OCI-LY1 (cell line): ENCODE results near the gene SEC24C.

Source experiments
- H2AFZ ChIP-seq: fragments of 200-600 bp; sonication (generic), shearing (Covaris generic); 2 replicates; pipeline ENCODE4 v1.6.0; 2014; ENCODE audit warnings: antibody characterized with exemption, mild to moderate bottlenecking, low read length
- H3F3A ChIP-seq: fragments of 200-600 bp; sonication (generic), shearing (Covaris generic); 2 replicates; pipeline ENCODE4 v1.6.0; 2014; ENCODE audit warnings: mild to moderate bottlenecking, antibody characterized with exemption, low read length, moderate library complexity; ENCODE audit not compliant: insufficient read depth
- H3K27ac ChIP-seq: fragments of 200-600 bp; sonication (generic); 2 replicates; pipeline ENCODE4 v1.5.1; 2014; ENCODE audit warnings: low read length, mixed run types, mild to moderate bottlenecking, low read depth; ENCODE audit not compliant: poor library complexity, severe bottlenecking
- H3K27me3 ChIP-seq: fragments of 200-600 bp; sonication (generic); 2 replicates; pipeline ENCODE4 v1.6.0; 2014; ENCODE audit warnings: antibody characterized with exemption, mild to moderate bottlenecking, low read length, moderate library complexity; ENCODE audit not compliant: insufficient read depth
- H3K36me3 ChIP-seq: fragments of 200-600 bp; sonication (generic); 2 replicates; pipeline ENCODE4 v1.6.1; 2014; ENCODE audit warnings: mild to moderate bottlenecking, antibody characterized with exemption, low read length, moderate library complexity, mixed read lengths; ENCODE audit not compliant: insufficient read depth
- H3K4me1 ChIP-seq: fragments of 200-600 bp; sonication (generic); 2 replicates; pipeline ENCODE4 v1.5.1; 2014; ENCODE audit warnings: mild to moderate bottlenecking, low read length, moderate library complexity; ENCODE audit not compliant: insufficient read depth, severe bottlenecking
- H3K4me2 ChIP-seq: fragments of 200-600 bp; sonication (generic), shearing (Covaris generic); 2 replicates; pipeline ENCODE4 v1.6.1; 2014; ENCODE audit warnings: low read length
- H3K4me3 ChIP-seq: fragments of 200-600 bp; sonication (generic); 2 replicates; pipeline ENCODE4 v1.5.1; 2014; ENCODE audit warnings: low read length, low read depth, mild to moderate bottlenecking, mixed read lengths; ENCODE audit not compliant: poor library complexity, severe bottlenecking
- H3K79me2 ChIP-seq: fragments of 200-600 bp; shearing (Covaris generic); 2 replicates; pipeline ENCODE4 v1.6.1; 2016; ENCODE audit warnings: mixed run types, low read length, mixed read lengths; ENCODE audit not compliant: insufficient read depth
- H3K9ac ChIP-seq: fragments of 200-600 bp; sonication (generic), shearing (Covaris generic); 2 replicates; pipeline ENCODE4 v1.6.1; 2014; ENCODE audit warnings: mild to moderate bottlenecking, low read length, mixed read lengths
- H3K9me2 ChIP-seq: fragments of 200-600 bp; sonication (generic), shearing (Covaris generic); 2 replicates; pipeline ENCODE4 v1.6.1; 2014; ENCODE audit warnings: low read depth, mild to moderate bottlenecking, low read length, mixed read lengths
- H3K9me3 ChIP-seq: fragments of 200-600 bp; shearing (Covaris generic); 2 replicates; pipeline ENCODE4 v1.6.1; 2014; ENCODE audit warnings: low read length, mixed read lengths
- H4K20me1 ChIP-seq: fragments of 200-600 bp; sonication (generic), shearing (Covaris generic); 2 replicates; pipeline ENCODE4 v1.6.0; 2016; ENCODE audit warnings: mild to moderate bottlenecking, low read length; ENCODE audit not compliant: insufficient read depth
- CTCF ChIP-seq: fragments of 200-600 bp; sonication (generic), shearing (Covaris generic); IDR thresholded peaks from 2 replicates; pipeline ENCODE4 v1.5.1; 2017; ENCODE audit warnings: mild to moderate bottlenecking, antibody characterized with exemption, low read length, moderate library complexity, mixed read lengths
- EZH2 ChIP-seq: fragments of 200-600 bp; sonication (generic), shearing (Covaris generic); IDR thresholded peaks from 2 replicates; pipeline ENCODE4 v1.8.0; 2017; ENCODE audit warnings: borderline replicate concordance, mixed run types, mild to moderate bottlenecking, antibody characterized with exemption, low read length, moderate library complexity, mixed read lengths

The SEC24C gene

GRCh38 chr10:73814896-73815718 lies 70.9 kb downstream of the SEC24C start:
- no peak overlapping the region for H3K27ac ChIP-seq
- H3K36me3 ChIP-seq = peaks cover 25% of the 10 kb centered on the region; the same call in 1 of the 2 replicates
- H3K27me3 ChIP-seq = no peaks in the 10 kb centered on the region
- no peak overlapping the region for H2AFZ ChIP-seq
- no peaks in the 10 kb centered on the region for H3K9me3 ChIP-seq
- TF ChIP-seq CTCF (peak; percentile 28; the same call in 1 of the 2 replicates), EZH2 (no peak)
- H4K20me1 ChIP-seq = no peaks in the 10 kb centered on the region
- no peaks in the 10 kb centered on the region for H3F3A ChIP-seq
- H3K9ac ChIP-seq = no peak overlapping the region
- peaks cover 8% of the 10 kb centered on the region for H3K4me1 ChIP-seq
- H3K9me2 ChIP-seq = no peaks in the 10 kb centered on the region
- no peaks in the 10 kb centered on the region for H3K79me2 ChIP-seq
- no peak overlapping the region for H3K4me2 ChIP-seq
- no peak overlapping the region for H3K4me3 ChIP-seq

GRCh38 chr10:73815719-73816030 lies 71.5 kb downstream of the SEC24C start:
- H3K27ac ChIP-seq = no peak overlapping the region
- H3K4me2 ChIP-seq = no peak overlapping the region

GRCh38 chr10:73816917-73817729 lies 73.0 kb downstream of the SEC24C start:
- Histone ChIP-seq H3K9me2 (no peaks in the 10 kb centered on the region), H3K27me3 (no peaks in the 10 kb centered on the region), H2AFZ (no peak overlapping the region), H3K27ac (no peak overlapping the region), H3K4me1 (peaks cover 3% of the 10 kb centered on the region), H3K9me3 (no peaks in the 10 kb centered on the region), H3K36me3 (peaks cover 32% of the 10 kb centered on the region), H3K4me3 (no peak overlapping the region), H3K4me2 (no peak overlapping the region), H4K20me1 (no peaks in the 10 kb centered on the region), H3K79me2 (no peaks in the 10 kb centered on the region), H3K9ac (no peak overlapping the region), H3F3A (no peaks in the 10 kb centered on the region)
- TF ChIP-seq CTCF (no peak), EZH2 (no peak)

More at GRCh38 chr10:73815719-73816030, 71.5 kb downstream of the SEC24C start:
- no peaks in the 10 kb centered on the region for H3K9me2 ChIP-seq
- no peaks in the 10 kb centered on the region for H4K20me1 ChIP-seq
- no peaks in the 10 kb centered on the region for H3K9me3 ChIP-seq
- H3K4me1 ChIP-seq = peaks cover 5% of the 10 kb centered on the region
- H3K36me3 ChIP-seq = peaks cover 25% of the 10 kb centered on the region; the same call in 1 of the 2 replicates
- no peak for TF ChIP-seq CTCF
- no peaks in the 10 kb centered on the region for H3K27me3 ChIP-seq
- no peaks in the 10 kb centered on the region for H3K79me2 ChIP-seq
- no peak overlapping the region for H3K9ac ChIP-seq
- no peak overlapping the region for H3K4me3 ChIP-seq
- no peaks in the 10 kb centered on the region for H3F3A ChIP-seq
- no peak overlapping the region for H2AFZ ChIP-seq
